H1 (cell line): ENCODE measurements around the gene NSF. TPM values are rescaled to one million over a fixed set of nuclear protein-coding genes. Genes with fewer than 3 reads are reported as not detected.

ENCODE experiments used
- CTCF ChIA-PET: fragments of 300-600 bp; sonication (Branson Sonifier 250); formaldehyde crosslinking; loops from one replicate; lab custom pipeline; 2021; ENCODE audit not compliant: partially characterized antibody; lab: Charles Lee
- POLR2A ChIA-PET: fragments of 300-600 bp; sonication (Branson Sonifier 250); formaldehyde crosslinking; loops from one replicate; lab custom pipeline; 2021; ENCODE audit warnings: inconsistent platforms; ENCODE audit not compliant: partially characterized antibody; lab: Charles Lee
- DNase-seq, 2 experiments: peaks; one replicate each; pipeline versions ENCODE4 v3.0.0 to v3.0.0-alpha.2; 2010 to 2022; ENCODE audit warnings: low spot score in 2 of 2, low read depth in 1 of 2, mixed read lengths in 1 of 2
- FAIRE-seq: peaks from 2 replicates; lab custom pipeline; 2011; peaks lifted over from hg19 to GRCh38; lab: Jason Lieb, UNC
- H2AFZ ChIP-seq: 2 replicates; pipeline ENCODE4 v1.8.1; 2012; ENCODE audit warnings: low read length, inconsistent platforms
- H2AK5ac ChIP-seq: 2 replicates; pipeline ENCODE4 v1.6.1; 2013; ENCODE audit warnings: low read depth, low read length
- H2BK120ac ChIP-seq: replicated peaks from 2 replicates; pipeline ENCODE3; 2013; ENCODE audit warnings: low read depth, low read length, inconsistent platforms
- H2BK12ac ChIP-seq: 2 replicates; pipeline ENCODE4 v1.6.1; 2013; ENCODE audit warnings: low read depth, low read length
- H2BK15ac ChIP-seq: 2 replicates; pipeline ENCODE4 v1.6.1; 2013; ENCODE audit warnings: low read length
- H2BK20ac ChIP-seq: 2 replicates; pipeline ENCODE4 v1.6.1; 2013; ENCODE audit warnings: low read length
- H2BK5ac ChIP-seq: 2 replicates; pipeline ENCODE4 v1.6.1; 2013; ENCODE audit warnings: low read depth, low read length
- H3K14ac ChIP-seq: 2 replicates; pipeline ENCODE4 v1.6.1; 2013; ENCODE audit warnings: inconsistent platforms; ENCODE audit not compliant: insufficient read length
- H3K18ac ChIP-seq: 2 replicates; pipeline ENCODE4 v1.6.1; 2013; ENCODE audit warnings: low read length; ENCODE audit errors: extremely low read depth
- H3K23ac ChIP-seq: 2 replicates; pipeline ENCODE4 v1.6.1; 2013; ENCODE audit warnings: inconsistent platforms; ENCODE audit not compliant: insufficient read length
- H3K23me2 ChIP-seq: 2 replicates; pipeline ENCODE4 v1.6.1; 2013; ENCODE audit warnings: low read depth, low read length
- H3K27ac ChIP-seq: 2 replicates; pipeline ENCODE4 v1.6.1; 2011; ENCODE audit warnings: low read depth, low read length, inconsistent platforms
- H3K27me3 ChIP-seq, 4 experiments: replicated peaks in 1 of 4; 1 replicate in 1 of 4; 2 replicates in 3 of 4; pipeline versions ENCODE4 v1.6.1 to v1.8.1; 2011 to 2013; ENCODE audit warnings: low read length in 3 of 4, mild to moderate bottlenecking in 3 of 4, inconsistent platforms in 2 of 4, mixed read lengths in 2 of 4, moderate library complexity in 1 of 4; ENCODE audit not compliant: control insufficient read depth in 3 of 4, insufficient read depth in 3 of 4; ENCODE audit errors: extremely low read depth in 1 of 4
- H3K36me3 ChIP-seq, 4 experiments: 2 replicates each; pipeline versions ENCODE4 v1.6.1 to v1.8.1; 2011 to 2013; ENCODE audit warnings: mild to moderate bottlenecking in 4 of 4, low read length in 3 of 4, moderate library complexity in 2 of 4, control low read depth in 1 of 4, inconsistent platforms in 1 of 4; ENCODE audit not compliant: insufficient read depth in 4 of 4, control insufficient read depth in 2 of 4
- H3K4ac ChIP-seq: replicated peaks from 2 replicates; pipeline ENCODE3; 2013; ENCODE audit warnings: low read length, low read depth, mixed read lengths, inconsistent platforms; ENCODE audit not compliant: insufficient read length
- H3K4me1 ChIP-seq, 4 experiments: replicated peaks in 1 of 4; 1 replicate in 1 of 4; 2 replicates in 3 of 4; pipeline versions ENCODE4 v1.6.1 to v1.8.1; 2011 to 2013; ENCODE audit warnings: low read length in 3 of 4, inconsistent platforms in 2 of 4, mixed read lengths in 1 of 4; ENCODE audit not compliant: insufficient read depth in 4 of 4, control insufficient read depth in 3 of 4
- H3K4me2 ChIP-seq, 2 experiments: 2 replicates each; pipeline versions ENCODE4 v1.6.1 to v1.8.1; 2011 to 2013; ENCODE audit warnings: low read depth in 2 of 2, low read length in 2 of 2, control low read depth in 1 of 2, inconsistent platforms in 1 of 2, mild to moderate bottlenecking in 1 of 2; ENCODE audit not compliant: insufficient read depth in 1 of 2
- H3K4me3 ChIP-seq, 4 experiments: fragments of 200-600, 300-600 bp in 1 of 4; sonication (generic), shearing (Covaris generic), sonication (Bioruptor Twin) in 1 of 4; 2 replicates each; pipeline versions ENCODE4 v1.5.1 to v1.8.1; 2011 to 2016; ENCODE audit warnings: low read length in 4 of 4, low read depth in 3 of 4, control low read depth in 2 of 4, inconsistent platforms in 2 of 4, mild to moderate bottlenecking in 2 of 4, mixed read lengths in 1 of 4, moderate library complexity in 1 of 4; ENCODE audit not compliant: insufficient read depth in 2 of 4; ENCODE audit errors: extremely low read depth in 1 of 4
- H3K56ac ChIP-seq: replicated peaks from 2 replicates; pipeline ENCODE3; 2013; ENCODE audit warnings: low read depth, mild to moderate bottlenecking, mixed read lengths, low read length, inconsistent platforms; ENCODE audit not compliant: insufficient read length
- H3K79me1 ChIP-seq: 2 replicates; pipeline ENCODE4 v1.6.1; 2013; ENCODE audit warnings: low read depth, low read length, control low read depth
- H3K79me2 ChIP-seq, 2 experiments: 2 replicates each; pipeline versions ENCODE4 v1.6.1 to v1.8.1; 2012 to 2013; ENCODE audit warnings: low read length in 2 of 2, mild to moderate bottlenecking in 2 of 2, inconsistent platforms in 1 of 2; ENCODE audit not compliant: insufficient read depth in 2 of 2, control insufficient read depth in 1 of 2
- H3K9ac ChIP-seq, 4 experiments: replicated peaks in 1 of 4; 1 replicate in 1 of 4; 2 replicates in 3 of 4; pipeline versions ENCODE4 v1.6.1 to v1.8.1; 2011 to 2013; ENCODE audit warnings: low read depth in 3 of 4, low read length in 3 of 4, control low read depth in 2 of 4, mild to moderate bottlenecking in 2 of 4, moderate library complexity in 2 of 4, inconsistent platforms in 1 of 4; ENCODE audit errors: extremely low read depth in 1 of 4
- H3K9me3 ChIP-seq, 2 experiments: 2 replicates each; pipeline versions ENCODE4 v1.6.1 to v1.8.1; 2012 to 2013; ENCODE audit warnings: mild to moderate bottlenecking in 2 of 2, moderate library complexity in 2 of 2, control low read depth in 1 of 2, inconsistent platforms in 1 of 2, low read depth in 1 of 2, low read length in 1 of 2, mixed read lengths in 1 of 2; ENCODE audit not compliant: insufficient read depth in 2 of 2
- H4K20me1 ChIP-seq, 2 experiments: replicated peaks in 1 of 2; 2 replicates each; pipeline versions ENCODE3 to v1.8.1; 2011 to 2013; ENCODE audit warnings: inconsistent platforms in 2 of 2, low read length in 2 of 2, mild to moderate bottlenecking in 1 of 2; ENCODE audit not compliant: insufficient read depth in 2 of 2, control insufficient read depth in 1 of 2
- H4K5ac ChIP-seq: 2 replicates; pipeline ENCODE4 v1.6.1; 2013; ENCODE audit warnings: low read length, low read depth, mixed read lengths, inconsistent platforms; ENCODE audit not compliant: insufficient read length
- H4K8ac ChIP-seq: 2 replicates; pipeline ENCODE4 v1.8.0; 2013; ENCODE audit warnings: mild to moderate bottlenecking, moderate library complexity, low read length, inconsistent platforms; ENCODE audit not compliant: insufficient read depth; ENCODE audit errors: extremely low read depth
- H4K91ac ChIP-seq: replicated peaks from 2 replicates; pipeline ENCODE3; 2013; ENCODE audit warnings: low read length, mixed read lengths, inconsistent platforms; ENCODE audit not compliant: insufficient read length
- RNF2 ChIP-seq: fragments of 200-900, 300-1000 bp; sonication (generic); IDR thresholded peaks from 2 replicates; pipeline ENCODE4 v1.7.1; 2016; ENCODE audit warnings: borderline replicate concordance, low read depth, mild to moderate bottlenecking, antibody characterized with exemption, low read length; ENCODE audit not compliant: poor library complexity, severe bottlenecking; ENCODE audit errors: missing control alignments
- TAF1 ChIP-seq: IDR thresholded peaks from 2 replicates; pipeline ENCODE4 v1.6.1; 2011; ENCODE audit warnings: mild to moderate bottlenecking, low read depth, low read length
- WGBS, 2 experiments: shearing (Covaris generic) in 1 of 2; methylation state at CpG; one replicate each; pipeline versions ENCODE4 v1.1.6 to v1.1.7; 2013 to 2015; ENCODE audit warnings: low lambda C conversion rate in 2 of 2, mixed read lengths in 2 of 2, inconsistent platforms in 1 of 2, low coverage in 1 of 2, missing lambda C conversion rate in 1 of 2; ENCODE audit not compliant: insufficient replicate concordance in 2 of 2, insufficient coverage in 1 of 2, insufficient read length in 1 of 2; ENCODE audit errors: extremely low coverage in 1 of 2, missing lambda C conversion rate in 1 of 2; 5-methylcytosine and 5-hydroxymethylcytosine counted together
- polyA plus RNA-seq, 7 experiments: library from polyadenylated mRNA; depleted of rRNA in 3 of 7; stranded (reverse) in 5 of 7; unstranded in 2 of 7; fragments of >200 nt in 5 of 7; fragments of 200-250 nt in 2 of 7; gene quantifications; 1 replicate in 5 of 7; 2 replicates in 1 of 7; 4 replicates in 1 of 7; pipeline versions ENCODE4 v1.2.1 to v1.2.3, GENCODE V29; 2011 to 2013; ENCODE audit warnings: missing spikeins in 2 of 7, mixed read lengths in 2 of 7
- total RNA-seq: library from RNA; stranded (reverse); fragmentation: NEBNext Ultra II Directional; extraction: Animal tissue kit (Norgen Biotek cat#: 25700); gene quantifications from 2 replicates; pipeline ENCODE4 v1.2.1, GENCODE V29; 2021

NSF gene
- total and polyA plus RNA-seq, 2 of the 8 experiments (the other 6 are each of a cell fraction or from before 2014, with no cell fraction given) = 13.0 to 27.7 TPM

DNA sequence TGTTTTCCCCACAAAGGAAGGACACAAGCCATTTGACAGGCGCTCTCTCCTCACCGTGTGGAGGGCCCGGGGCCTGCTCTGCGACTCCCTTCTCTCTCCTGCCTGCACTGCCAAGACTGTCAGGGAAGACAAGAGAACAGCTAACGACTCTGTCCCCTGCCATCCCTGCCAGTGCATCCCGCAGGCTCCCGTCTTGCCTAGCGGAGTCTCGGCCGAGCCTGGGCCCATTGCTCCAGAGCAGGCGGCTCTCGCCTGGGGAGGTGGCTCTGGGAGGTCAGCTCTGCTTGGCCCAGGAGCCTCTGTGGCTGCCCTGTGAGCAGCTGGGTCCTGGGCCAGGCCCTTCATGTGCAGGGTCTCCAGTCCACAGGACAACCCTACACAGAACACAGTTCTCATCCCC is 175.0 kb downstream of the NSF start:
- Histone ChIP-seq H3K23ac (no peak overlapping the region), H2BK12ac (no peak overlapping the region), H3K23me2 (no peaks in the 10 kb centered on the region), H4K5ac (no peak overlapping the region), H3K4me2 (no peak overlapping the region), H3K27me3 (peaks cover 20 to 33% (median 30%) of the 10 kb centered on the region in 4 experiments), H3K4me1 (peaks cover 0 to 10% (median 6%) of the 10 kb centered on the region in 4 experiments; a peak in 6 of 7 replicates), H2BK120ac (no peak overlapping the region), H2AFZ (no peak overlapping the region), H3K4ac (no peak overlapping the region), H3K14ac (no peak overlapping the region), H3K4me3 (no peak overlapping the region), H3K18ac (no peak overlapping the region), H3K79me1 (no peaks in the 10 kb centered on the region), H2BK5ac (no peak overlapping the region), H3K56ac (no peak overlapping the region), H3K36me3 (no peaks in the 10 kb centered on the region; a peak in 1 of 8 replicates), H2BK20ac (no peak overlapping the region), H3K79me2 (no peaks in the 10 kb centered on the region), H3K9me3 (no peaks in the 10 kb centered on the region; a peak in 1 of 4 replicates), H4K8ac (no peak overlapping the region), H2AK5ac (no peak overlapping the region), H4K20me1 (peaks cover 3 to 7% of the 10 kb centered on the region in 2 experiments), H3K9ac (no peak overlapping the region), H2BK15ac (no peak overlapping the region), H4K91ac (no peak overlapping the region), H3K27ac (no peak overlapping the region)
- FAIRE-seq = no peak
- peak in 1 of 2 experiments; percentile 42 for DNase-seq
- TF ChIP-seq TAF1 = no peak
- TF ChIP-seq RNF2 = no peak
- ChIA-PET POLR2A (interaction anchor here (1.0 kb wide), 1 partner anchor 45 kb away, joined by 3 read pairs; no protein-coding TSS in a partner anchor), CTCF (interaction anchor here (0.7 to 2.4 kb wide), 9 partner anchors 8 to 70 kb away, joined by 3 to 10 read pairs (median 4); no protein-coding TSS in a partner anchor)
- WGBS, 2 experiments = 84% methylated on average over 7 of the region's 12 CpGs; no CpG with 5 or more reads in 1 of the 2 experiments
